HepG2 (cell line): Measurements from ENCODE around the gene DYNC1I2. TPM values are rescaled to one million over a fixed set of nuclear protein-coding genes. Genes with fewer than 3 reads are reported as not detected.

Source experiments
- FOXJ3 ChIP-seq: sonication (generic); formaldehyde crosslinking; IDR thresholded peaks from 2 replicates; pipeline ENCODE4 v1.4.0; 2020; ENCODE audit warnings: missing genetic modification reagents, mild to moderate bottlenecking, borderline replicate concordance
- HMGXB4 ChIP-seq, 2 experiments: sonication (generic) in 1 of 2; formaldehyde crosslinking in 1 of 2; IDR thresholded peaks; 2 replicates each; pipeline versions ENCODE4 v1.4.0 to v1.6.1; 2018 to 2020; ENCODE audit warnings: missing genetic modification reagents in 2 of 2, borderline replicate concordance in 1 of 2, low read depth in 1 of 2, mild to moderate bottlenecking in 1 of 2, missing biosample characterization in 1 of 2
- HNF4G ChIP-seq, 2 experiments: sonication (generic) in 1 of 2; formaldehyde crosslinking in 1 of 2; IDR thresholded peaks; 2 replicates each; pipeline versions ENCODE4 v1.4.0 to v1.6.1; 2011 to 2020; ENCODE audit warnings: borderline replicate concordance in 2 of 2, low read depth in 2 of 2, mild to moderate bottlenecking in 2 of 2, low read length in 1 of 2, missing genetic modification reagents in 1 of 2, moderate library complexity in 1 of 2
- HNRNPLL ChIP-seq: fragments of 200-400 bp; formaldehyde crosslinking; IDR thresholded peaks from 2 replicates; pipeline ENCODE4 v1.6.1; 2017; ENCODE audit warnings: mild to moderate bottlenecking, low read depth, low read length; ENCODE audit not compliant: poor library complexity, severe bottlenecking
- MYNN ChIP-seq: sonication (generic); formaldehyde crosslinking; IDR thresholded peaks from 2 replicates; pipeline ENCODE4 v1.4.0; 2020; ENCODE audit warnings: mild to moderate bottlenecking, low read depth, missing genetic modification reagents
- NFKBIZ ChIP-seq: IDR thresholded peaks from 2 replicates; pipeline ENCODE4 v1.6.1; 2018; ENCODE audit warnings: missing genetic modification reagents, missing compliant biosample characterization
- NRL ChIP-seq: sonication (generic); formaldehyde crosslinking; IDR thresholded peaks from 2 replicates; pipeline ENCODE4 v1.5.0; 2020; ENCODE audit warnings: missing genetic modification reagents, mild to moderate bottlenecking, moderate library complexity, borderline replicate concordance
- RBM22 ChIP-seq: fragments of 200-400 bp; formaldehyde crosslinking; optimal IDR thresholded peaks from 2 replicates; pipeline ENCODE3; 2017; ENCODE audit warnings: mild to moderate bottlenecking, low read length, moderate library complexity
- SOX13 ChIP-seq, 3 experiments: fragments of 450-650 bp in 1 of 3; sonication (generic) in 1 of 3; formaldehyde crosslinking in 1 of 3; IDR thresholded peaks in 2 of 3; conservative IDR thresholded peaks in 1 of 3; 2 replicates each; pipeline versions ENCODE4 v1.5.0 to v1.6.1; 2016 to 2020; ENCODE audit warnings: antibody characterized with exemption in 1 of 3, mild to moderate bottlenecking in 1 of 3, missing compliant biosample characterization in 1 of 3, missing genetic modification reagents in 1 of 3, moderate library complexity in 1 of 3
- STAT6 ChIP-seq: sonication (generic); formaldehyde crosslinking; IDR thresholded peaks from 2 replicates; pipeline ENCODE4 v1.4.0; 2020; ENCODE audit warnings: missing genetic modification reagents, mild to moderate bottlenecking, borderline replicate concordance
- TBP ChIP-seq: sonication (generic); formaldehyde crosslinking; IDR thresholded peaks from 2 replicates; pipeline ENCODE4 v1.5.0; 2020; ENCODE audit warnings: missing genetic modification reagents
- ZBED4 ChIP-seq: sonication (generic); formaldehyde crosslinking; IDR thresholded peaks from 2 replicates; pipeline ENCODE4 v1.4.0; 2020; ENCODE audit warnings: missing genetic modification reagents, borderline replicate concordance
- ZBTB38 ChIP-seq: sonication (generic); formaldehyde crosslinking; IDR thresholded peaks from 2 replicates; pipeline ENCODE4 v1.5.1; 2020; ENCODE audit warnings: mild to moderate bottlenecking, missing genetic modification reagents
- ZMAT3 ChIP-seq: sonication (generic); formaldehyde crosslinking; conservative IDR thresholded peaks from 2 replicates; pipeline ENCODE4 v1.7.0; 2021; ENCODE audit warnings: missing genetic modification reagents
- ZNF773 ChIP-seq: sonication (generic); formaldehyde crosslinking; IDR thresholded peaks from 2 replicates; pipeline ENCODE4 v1.4.0; 2020; ENCODE audit warnings: missing genetic modification reagents, borderline replicate concordance
- ZNF891 ChIP-seq: sonication (generic); formaldehyde crosslinking; IDR thresholded peaks from 2 replicates; pipeline ENCODE4 v1.5.0; 2020; ENCODE audit warnings: mild to moderate bottlenecking, missing genetic modification reagents
- ZSCAN22 ChIP-seq: sonication (generic); formaldehyde crosslinking; IDR thresholded peaks from 2 replicates; pipeline ENCODE4 v1.4.0; 2020; ENCODE audit warnings: mild to moderate bottlenecking, missing genetic modification reagents
- polyA plus RNA-seq, 8 experiments: library from polyadenylated mRNA; depleted of rRNA in 3 of 8; stranded (reverse) in 7 of 8; unstranded in 1 of 8; fragments of >200 nt; fragmentation: Illumina TruSeq in 4 of 8; extraction: Trizol in 4 of 8; gene quantifications; 2 replicates each; pipeline versions ENCODE4 v1.2.1 to v1.2.3, GENCODE V29; 2011 to 2016; ENCODE audit warnings: low read depth in 4 of 8, missing spikeins in 1 of 8, mixed read lengths in 1 of 8; ENCODE audit not compliant: insufficient read depth in 1 of 8
- total RNA-seq, 5 experiments: library from RNA; depleted of rRNA; stranded (reverse); fragments of >200 nt; fragmentation: Illumina TruSeq; extraction: Trizol; gene quantifications; 2 replicates each; pipeline ENCODE4 v1.2.3, GENCODE V29; 2016; ENCODE audit warnings: low read depth in 1 of 5

DYNC1I2 gene
- total and polyA plus RNA-seq, 2 of the 13 experiments (the other 11 are each of a cell fraction or from before 2014, with no cell fraction given), result 84.0 to 99.8 TPM

GRCh38 chr2:171687287-171688128, at the start of gene DYNC1I2 (continued):
- TF ChIP-seq SOX13 (IDR thresholded peaks at IDR 0.05) (no peak), SOX13 (CRISPR knock-in tag; conservative IDR thresholded peaks at IDR 0.05 in 1 of 2, IDR thresholded peaks at IDR 0.05 in 1 of 2) (peak in 1 of 2 experiments; percentile 42; a peak in 1 of 4 replicates), ZSCAN22 (CRISPR knock-in tag) (no peak), ZBTB38 (CRISPR knock-in tag) (peak; percentile 7; the same call in 1 of the 2 replicates), NFKBIZ (CRISPR knock-in tag) (peak; percentile 75; the same call in 1 of the 2 replicates), TBP (CRISPR knock-in tag) (peak; percentile 100), FOXJ3 (CRISPR knock-in tag) (peak; percentile 59; the same call in 1 of the 2 replicates), ZBED4 (CRISPR knock-in tag) (0 out of 2 replicates have a peak, but pooled peaks have one; percentile 34), ZNF891 (CRISPR knock-in tag) (peak; percentile 81), NRL (CRISPR knock-in tag) (peak; percentile 90), MYNN (CRISPR knock-in tag) (0 out of 2 replicates have a peak, but pooled peaks have one; percentile 25), RBM22 (no peak), ZNF773 (CRISPR knock-in tag) (no peak), ZMAT3 (CRISPR knock-in tag) (peak; percentile 54; the same call in 1 of the 2 replicates), HNF4G (IDR thresholded peaks at IDR 0.05; ENCODE audit: borderline replicate concordance, low read depth, low read length) (no peak), HNF4G (CRISPR knock-in tag; IDR thresholded peaks at IDR 0.05; ENCODE audit: borderline replicate concordance, low read depth) (0 out of 2 replicates have a peak, but pooled peaks have one; percentile 54), HMGXB4 (CRISPR knock-in tag; IDR thresholded peaks at IDR 0.05; ENCODE audit: borderline replicate concordance in 1 of 2, low read depth in 1 of 2) (peak; percentile 78 to 91), STAT6 (peak; percentile 92), HNRNPLL (peak; percentile 58)
